Liver (tissue), 9 donors: ENCODE results near the gene ZMPSTE24. TPM values are rescaled to one million over a fixed set of nuclear protein-coding genes. Genes with fewer than 3 reads are reported as not detected.

Experiments used
- DNase-seq: peaks from one replicate; pipeline ENCODE4 v3.0.0-alpha.2; 2017; ENCODE audit warnings: low spot score
- H3K27ac ChIP-seq, 2 donors: one replicate each; pipeline ENCODE4 v1.7.0; 2013; ENCODE audit warnings: inconsistent platforms in 2 of 2, low read length in 2 of 2, control low read depth in 1 of 2, low read depth in 1 of 2, mild to moderate bottlenecking in 1 of 2
- H3K27me3 ChIP-seq, 4 donors: one replicate each; pipeline versions ENCODE4 v1.6.1 to v1.7.0; 2013; ENCODE audit warnings: low read length in 3 of 4, inconsistent platforms in 1 of 4, mild to moderate bottlenecking in 1 of 4, moderate library complexity in 1 of 4; ENCODE audit not compliant: control insufficient read depth in 4 of 4, insufficient read depth in 4 of 4
- H3K36me3 ChIP-seq, 4 donors: one replicate each; pipeline versions ENCODE4 v1.6.1 to v1.7.0; 2013; ENCODE audit warnings: low read length in 3 of 4, mild to moderate bottlenecking in 3 of 4, low read depth in 1 of 4, moderate library complexity in 1 of 4; ENCODE audit not compliant: control insufficient read depth in 4 of 4, insufficient read depth in 3 of 4
- H3K4me1 ChIP-seq, 4 donors: one replicate each; pipeline versions ENCODE4 v1.6.1 to v1.7.0; 2013; ENCODE audit warnings: low read length in 3 of 4, mild to moderate bottlenecking in 3 of 4, moderate library complexity in 1 of 4; ENCODE audit not compliant: control insufficient read depth in 4 of 4, insufficient read depth in 4 of 4
- H3K4me3 ChIP-seq, 3 donors: one replicate each; pipeline versions ENCODE4 v1.6.1 to v1.7.0; 2013; ENCODE audit warnings: low read length in 3 of 3, control low read depth in 1 of 3, low read depth in 1 of 3, mild to moderate bottlenecking in 1 of 3
- H3K9ac ChIP-seq, 2 donors: one replicate each; pipeline ENCODE4 v1.7.0; 2013; ENCODE audit warnings: low read length in 2 of 2, mild to moderate bottlenecking in 2 of 2, moderate library complexity in 2 of 2, control low read depth in 1 of 2, low read depth in 1 of 2
- H3K9me3 ChIP-seq, 4 donors: one replicate each; pipeline versions ENCODE4 v1.6.1 to v1.7.0; 2013; ENCODE audit warnings: low read length in 3 of 4; ENCODE audit not compliant: control insufficient read depth in 4 of 4
- ATF3 ChIP-seq: IDR thresholded peaks from 2 replicates; pipeline ENCODE4 v1.6.1; 2016; ENCODE audit warnings: antibody characterized with exemption
- CTCF ChIP-seq: fragments of 150-350 bp; IDR thresholded peaks from 2 replicates; pipeline ENCODE4 v1.5.1; 2017; ENCODE audit warnings: improper control_type of control experiment, low read depth, low read length; ENCODE audit not compliant: missing input control
- FOXA2 ChIP-seq: IDR thresholded peaks from 2 replicates; pipeline ENCODE4 v1.6.1; 2016; ENCODE audit warnings: antibody characterized with exemption
- GABPA ChIP-seq, 2 donors: IDR thresholded peaks in 1 of 2; conservative IDR thresholded peaks in 1 of 2; 2 replicates each; pipeline ENCODE4 v1.6.1; 2016; ENCODE audit warnings: antibody characterized with exemption in 2 of 2, mild to moderate bottlenecking in 1 of 2, moderate library complexity in 1 of 2
- HNF4A ChIP-seq, 2 donors: conservative IDR thresholded peaks; 2 replicates each; pipeline ENCODE4 v1.6.1; 2016; ENCODE audit warnings: antibody characterized with exemption in 2 of 2, mild to moderate bottlenecking in 2 of 2
- HNF4G ChIP-seq: IDR thresholded peaks from 2 replicates; pipeline ENCODE4 v1.6.1; 2016; ENCODE audit warnings: antibody characterized with exemption
- JUND ChIP-seq, 2 donors: IDR thresholded peaks; 2 replicates each; pipeline ENCODE4 v1.6.1; 2016; ENCODE audit warnings: antibody characterized with exemption in 2 of 2
- MAX ChIP-seq: IDR thresholded peaks from 2 replicates; pipeline ENCODE4 v1.6.1; 2016; ENCODE audit warnings: antibody characterized with exemption
- NR2F2 ChIP-seq: IDR thresholded peaks from 2 replicates; pipeline ENCODE4 v1.6.1; 2016; ENCODE audit warnings: antibody characterized with exemption
- RAD21 ChIP-seq, 2 donors: IDR thresholded peaks; 2 replicates each; pipeline ENCODE4 v1.6.1; 2016; ENCODE audit warnings: antibody characterized with exemption in 2 of 2, mild to moderate bottlenecking in 2 of 2
- REST ChIP-seq: IDR thresholded peaks from 2 replicates; pipeline ENCODE4 v1.6.1; 2016; ENCODE audit warnings: antibody characterized with exemption, mild to moderate bottlenecking
- SP1 ChIP-seq: IDR thresholded peaks from 2 replicates; pipeline ENCODE4 v1.6.1; 2018; ENCODE audit warnings: antibody characterized with exemption, mild to moderate bottlenecking
- TAF1 ChIP-seq: conservative IDR thresholded peaks from 2 replicates; pipeline ENCODE4 v1.6.1; 2016; ENCODE audit warnings: antibody characterized with exemption, mild to moderate bottlenecking
- ZBTB33 ChIP-seq: IDR thresholded peaks from 2 replicates; pipeline ENCODE4 v1.6.1; 2016; ENCODE audit warnings: antibody characterized with exemption
- WGBS: extraction: QIAGEN DNeasy Blood & Tissue Kit; methylation state at CpG from one replicate; pipeline ENCODE4 v1.1.7; 2013; 5-methylcytosine and 5-hydroxymethylcytosine counted together
- polyA plus RNA-seq, 2 donors: library from polyadenylated mRNA; stranded (reverse) in 1 of 2; unstranded in 1 of 2; fragments of 200-250 nt in 1 of 2; fragments of >200 nt in 1 of 2; fragmentation: Nextera tagmentation in 1 of 2; extraction: Ambion mirVana in 1 of 2; gene quantifications; one replicate each; pipeline versions ENCODE4 v1.2.1 to v1.2.3, GENCODE V29; 2013 to 2015
- total RNA-seq, 2 donors: library from RNA; depleted of rRNA; stranded (reverse); fragments of >200 nt; gene quantifications; one replicate each; pipeline ENCODE4 v1.2.3, GENCODE V29; 2014
- donor health status: healthy.
- donor health status: healthy.
- donor health status: healthy.
- donor health status: healthy.
- donor health status: healthy.

Gene ZMPSTE24
- total and polyA plus RNA-seq, 4 donors = 17.3 to 40.1 (median 22.6) TPM

- no peaks in the 10 kb centered on the region for H3K9me3 ChIP-seq
- WGBS = 4% methylated on average over 41 of the region's 41 CpGs
- H3K36me3 ChIP-seq = no peaks in the 10 kb centered on the region
- H3K4me3 ChIP-seq = peak overlapping the region in 2 of 3 donors; percentile 34 to 49
- peaks cover 0 to 6% (median 3%) of the 10 kb centered on the region in 4 donors for H3K27me3 ChIP-seq
- H3K27ac ChIP-seq = no peak overlapping the region
- DNase-seq = no peak
- H3K4me1 ChIP-seq = peaks cover 10 to 21% (median 15%) of the 10 kb centered on the region in 4 donors
- no peak for TF ChIP-seq RAD21 (IDR thresholded peaks at IDR 0.05)
- no peak for TF ChIP-seq ATF3
- TF ChIP-seq NR2F2 = no peak
- no peak for TF ChIP-seq ZBTB33
- no peak for TF ChIP-seq TAF1
- no peak for TF ChIP-seq JUND (IDR thresholded peaks at IDR 0.05)
- no peak for TF ChIP-seq HNF4A (conservative IDR thresholded peaks at IDR 0.05)
- no peak for TF ChIP-seq GABPA (IDR thresholded peaks at IDR 0.05 in 1 of 2, conservative IDR thresholded peaks at IDR 0.05 in 1 of 2)
- no peak for TF ChIP-seq MAX
- no peak overlapping the region for H3K9ac ChIP-seq
These were observed 58.0 kb downstream of the ZMPSTE24 start for GRCh38 chr1:40315795-40316594.

- H3K36me3 ChIP-seq = no peaks in the 10 kb centered on the region
- TF ChIP-seq REST (no peak), RAD21 (IDR thresholded peaks at IDR 0.05) (no peak), GABPA (IDR thresholded peaks at IDR 0.05 in 1 of 2, conservative IDR thresholded peaks at IDR 0.05 in 1 of 2) (no peak), ATF3 (no peak), FOXA2 (no peak), CTCF (no peak), HNF4G (no peak), NR2F2 (no peak), JUND (IDR thresholded peaks at IDR 0.05) (no peak), SP1 (no peak), MAX (no peak), ZBTB33 (no peak)
- DNase-seq = no peak
- no peak within 1 kb of the TSS for H3K9ac ChIP-seq
- H3K27ac ChIP-seq = no peak within 1 kb of the TSS
- peaks cover 10 to 21% (median 15%) of the 10 kb centered on the region in 4 donors for H3K4me1 ChIP-seq
- H3K4me3 ChIP-seq = peak within 1 kb of the TSS in 2 of 3 donors; percentile 34 to 49
- no peaks in the 10 kb centered on the region for H3K9me3 ChIP-seq
- 4% methylated on average over 84 of the region's 84 CpGs for WGBS
- peaks cover 0 to 6% (median 3%) of the 10 kb centered on the region in 4 donors for H3K27me3 ChIP-seq
These were observed 58.8 kb downstream of the ZMPSTE24 start, which contains the start of gene COL9A2 for GRCh38 chr1:40316595-40317393. COL9A2 (minus strand) TSS chr1:40317286; CDS start chr1:40317197, 89 bp downstream.
